Stimulated activated CD4-positive, alpha-beta T cell treated with anti-CD3 and anti-CD28 coated beads, Interleukin-1b, Interleukin-23, amount 100 ng/mL, for 1 hour (primary cell): Measurements from ENCODE around the gene FAT1.

ENCODE experiments used
- DNase-seq, 2 donors: peaks; one replicate each; pipeline ENCODE4 v3.0.0-alpha.2; 2020; ENCODE audit warnings: low read depth in 2 of 2

FAT1 gene

DNA sequence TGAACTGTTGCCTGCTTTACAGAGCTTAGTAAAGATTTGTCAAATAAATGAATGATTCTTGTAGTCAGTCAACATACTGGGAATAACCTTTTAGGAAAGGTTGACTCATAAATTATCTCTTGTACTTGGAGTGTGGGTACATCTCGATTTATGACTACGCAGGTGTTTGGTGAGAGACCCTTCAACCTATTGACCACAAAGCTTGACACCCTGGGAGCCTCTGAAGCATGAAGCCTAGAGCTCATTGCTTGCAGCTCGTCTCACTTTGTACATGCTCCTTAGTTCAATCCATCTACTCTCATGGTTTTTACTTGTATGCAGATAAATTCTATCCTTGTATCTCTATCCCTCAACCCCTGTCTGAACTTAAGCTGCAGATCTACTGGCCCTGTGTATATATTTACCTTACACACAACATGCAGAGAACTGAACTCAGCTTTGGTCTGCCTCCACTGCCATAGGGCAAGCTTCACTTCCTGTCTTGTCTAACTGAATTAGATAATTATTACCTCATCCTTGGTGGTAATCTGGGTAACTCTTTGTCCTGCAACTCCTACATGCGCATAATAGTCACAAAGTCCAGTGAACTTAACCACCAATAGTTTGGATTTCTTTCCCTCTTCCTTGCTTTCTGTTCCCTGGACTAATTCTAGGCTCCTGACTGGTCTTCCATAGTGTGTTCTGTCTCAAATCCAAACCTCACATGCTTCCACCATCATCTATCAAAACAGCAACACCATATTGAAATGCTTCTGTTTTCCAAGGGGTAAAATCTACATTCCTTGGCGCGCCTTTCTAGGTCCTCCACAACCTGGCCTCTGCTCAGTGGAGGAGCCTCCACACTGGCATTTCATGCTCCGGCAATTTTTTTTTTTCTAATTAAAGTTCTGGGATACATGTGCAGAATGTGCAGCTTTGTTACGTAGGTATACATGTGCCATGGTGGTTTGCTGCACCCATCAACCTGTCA lies 32.2 kb upstream of the FAT1 start:
- DNase-seq, result no peak

DNA sequence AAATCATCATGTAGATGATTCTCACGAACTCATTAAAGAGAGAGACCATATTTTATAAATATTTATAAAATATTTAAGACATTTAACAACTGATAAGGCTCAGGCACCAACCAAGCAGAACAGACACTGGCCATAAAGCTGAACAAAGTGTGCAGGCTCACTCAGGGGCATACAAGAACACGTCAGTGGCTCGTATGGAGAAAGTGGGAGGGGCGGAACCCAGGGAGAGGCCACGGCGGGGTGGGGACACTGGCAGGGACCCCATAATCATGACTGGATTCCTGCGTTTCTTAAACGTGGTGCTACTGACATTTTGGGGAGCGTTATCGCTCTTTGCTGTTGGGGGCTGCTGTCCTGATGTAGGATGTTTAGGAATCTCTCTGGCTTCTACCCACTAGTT lies 31.3 kb upstream of the FAT1 start:
- no peak for DNase-seq

DNA sequence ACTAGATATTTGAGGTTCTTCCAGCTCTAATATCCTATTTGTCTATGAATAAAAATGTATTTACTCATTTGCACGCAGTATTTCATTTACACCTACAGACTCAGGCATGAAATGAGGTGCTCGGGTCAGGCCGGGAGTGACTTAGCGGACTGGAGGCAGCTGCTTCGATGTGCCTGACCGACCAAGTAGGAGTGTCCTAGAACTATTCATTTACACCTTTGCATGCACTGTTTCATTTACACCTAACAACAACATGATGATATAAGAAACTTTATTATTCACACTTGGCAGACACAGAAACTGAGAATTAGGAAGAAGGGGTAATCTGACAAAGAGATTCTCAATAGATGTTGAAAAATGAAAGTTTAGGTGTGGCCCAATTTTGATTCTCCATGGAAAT lies 28.7 kb upstream of the FAT1 start:
- no peak for DNase-seq

DNA sequence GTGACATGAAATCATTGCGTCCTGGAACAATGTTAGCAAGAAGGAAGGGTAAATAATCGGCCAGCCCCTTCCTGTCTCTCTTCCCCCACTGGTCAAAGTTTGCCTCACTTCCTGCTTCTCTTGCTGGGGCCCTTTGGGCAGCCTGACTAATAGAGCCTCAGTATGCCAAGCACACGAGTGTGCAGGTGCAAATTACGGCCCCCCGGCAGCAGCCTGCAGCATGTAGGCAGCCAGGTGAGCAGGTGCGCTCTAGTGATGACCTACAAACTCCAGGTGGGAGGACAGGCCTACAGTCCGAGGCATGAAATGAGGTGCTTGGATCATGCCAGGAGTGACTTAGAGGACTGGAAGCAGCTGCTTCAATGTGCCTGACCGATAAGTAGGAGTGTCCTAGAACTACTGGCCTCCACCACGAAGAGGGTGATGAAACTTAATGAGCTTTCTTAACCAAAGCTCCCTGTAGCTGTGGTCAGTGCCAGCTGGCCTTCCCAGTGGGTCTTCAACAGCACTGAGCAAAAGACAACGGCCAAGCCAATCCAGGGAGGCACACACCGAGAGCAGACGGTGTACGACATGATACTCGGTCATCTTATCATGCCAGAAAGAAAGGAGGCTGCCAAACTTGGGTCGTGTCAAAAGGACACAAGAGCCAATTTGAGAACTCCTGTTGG lies 26.1 kb upstream of the FAT1 start:
- no peak for DNase-seq

DNA sequence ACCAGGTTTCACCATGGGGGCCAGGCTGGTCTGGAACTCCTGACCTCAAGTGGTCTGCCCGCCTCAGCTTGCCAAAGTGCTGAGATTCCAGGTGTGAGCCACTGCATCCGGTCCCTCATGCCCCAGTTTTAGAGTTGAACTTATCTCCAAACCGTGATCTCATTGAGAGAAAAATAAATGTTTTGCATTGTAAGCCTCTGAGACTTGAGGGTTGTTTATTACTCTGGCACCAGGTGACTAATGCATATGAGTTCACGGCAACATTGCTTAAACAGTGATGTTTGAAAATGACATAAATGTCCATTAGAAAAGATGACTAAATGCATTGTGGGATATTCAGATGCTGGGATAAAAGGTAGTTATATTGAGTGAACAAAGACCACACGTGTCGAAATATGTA lies 22.9 kb upstream of the FAT1 start:
- no peak for DNase-seq

DNA sequence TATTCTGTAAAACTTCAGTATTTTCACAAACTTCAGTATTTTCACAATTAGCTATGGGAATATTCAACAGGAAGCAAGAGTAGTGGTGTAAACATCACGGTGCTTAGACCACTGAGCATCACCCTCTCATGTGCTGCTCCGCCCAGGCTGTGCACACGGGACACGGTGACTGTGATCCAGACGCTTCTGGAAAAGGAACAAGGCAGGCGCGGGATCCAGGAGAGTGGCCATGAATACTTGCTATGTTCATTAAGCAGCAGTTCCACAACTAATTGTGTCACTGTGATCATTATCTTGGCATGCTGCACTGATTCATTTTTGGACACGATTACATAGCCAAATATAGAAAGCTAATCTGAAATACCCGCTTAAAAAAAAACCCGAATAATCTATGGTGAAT lies 19.6 kb upstream of the FAT1 start:
- no peak for DNase-seq

DNA sequence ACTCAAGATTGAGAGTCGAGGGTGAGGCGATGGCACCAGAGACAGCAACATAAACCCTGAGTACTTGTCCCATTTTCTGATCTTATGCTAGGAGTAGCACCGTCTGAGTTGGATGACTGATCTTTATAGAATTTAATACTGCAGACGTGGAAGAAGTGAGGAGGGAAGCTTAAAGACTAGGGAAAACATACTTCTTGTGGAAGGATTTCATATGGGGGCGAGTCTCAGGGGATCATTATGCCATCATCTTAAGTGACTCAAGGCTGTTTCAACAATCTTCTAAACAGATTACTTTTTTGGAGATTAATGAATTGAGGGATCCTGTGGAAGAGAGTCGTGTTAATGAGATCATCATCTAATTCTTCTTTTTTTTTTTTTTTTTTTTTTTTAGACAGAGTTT lies 17.2 kb upstream of the FAT1 start:
- DNase-seq, result no peak

DNA sequence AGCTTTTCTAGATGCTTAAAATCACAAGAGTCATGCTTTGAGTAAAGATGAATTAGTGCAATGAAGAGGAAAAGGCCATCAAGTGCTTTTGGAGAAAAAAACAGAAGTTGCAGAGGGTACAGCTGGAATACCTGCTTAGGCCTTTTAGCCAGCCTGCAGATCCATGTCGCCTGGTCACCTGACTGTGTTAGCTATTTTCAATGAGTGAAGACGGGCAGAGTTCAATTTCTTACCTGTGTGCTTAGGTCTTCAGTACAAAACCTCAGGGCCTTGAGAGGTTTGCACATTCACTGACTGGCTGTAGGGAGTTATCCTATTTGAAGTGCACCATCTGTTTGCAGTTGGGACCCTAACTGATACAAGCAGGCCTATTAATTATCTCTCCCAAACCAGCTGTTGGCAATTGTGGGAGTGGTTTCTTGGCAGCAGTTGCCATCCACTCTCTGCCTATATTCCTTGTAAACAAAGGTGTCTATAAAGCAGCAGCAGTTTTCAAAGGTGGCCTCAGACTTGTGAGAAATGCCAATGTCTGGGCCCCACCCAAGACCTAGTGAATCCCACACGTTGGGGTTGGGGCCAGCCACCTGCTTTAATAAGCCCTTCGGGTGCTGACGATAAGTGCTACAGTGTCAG lies 16.3 kb upstream of the FAT1 start:
- DNase-seq, result no peak

DNA sequence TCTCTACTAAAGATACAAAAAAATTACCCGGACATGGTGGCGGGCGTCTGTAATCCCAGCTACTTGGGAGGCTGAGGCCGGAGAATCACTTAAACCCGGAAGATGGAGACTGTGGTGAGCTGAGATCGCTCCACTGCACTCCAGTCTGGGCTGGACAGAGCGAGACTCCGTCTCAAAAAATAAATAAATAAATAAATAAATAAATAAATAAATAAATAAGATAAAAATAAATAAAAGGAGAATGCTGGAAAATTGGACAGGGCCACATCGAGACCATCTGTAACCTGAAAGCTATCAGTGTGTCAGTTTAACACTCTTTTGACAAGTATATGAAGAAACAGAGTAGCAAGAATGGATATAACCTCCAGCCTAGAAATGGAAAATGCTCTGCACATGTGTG lies 15.7 kb upstream of the FAT1 start:
- no peak for DNase-seq

DNA sequence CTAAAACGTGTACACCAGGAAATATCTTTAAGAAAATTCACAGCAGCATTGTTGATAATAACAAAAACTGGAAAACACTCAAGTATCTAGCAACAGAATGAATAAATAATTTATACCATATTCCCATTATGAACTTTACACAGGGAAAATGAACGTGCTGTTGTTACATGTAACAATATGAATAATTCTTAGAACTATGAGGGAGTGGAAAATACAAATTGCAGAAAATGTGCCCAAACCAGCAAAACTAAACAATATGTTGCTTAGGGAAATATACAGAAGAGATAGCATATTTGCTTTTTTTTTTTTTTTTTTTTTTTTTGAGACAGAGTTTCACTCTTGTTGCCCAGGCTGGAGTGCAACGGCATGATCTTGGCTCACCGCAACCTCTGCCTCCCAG lies 14.8 kb upstream of the FAT1 start:
- DNase-seq, result no peak

DNA sequence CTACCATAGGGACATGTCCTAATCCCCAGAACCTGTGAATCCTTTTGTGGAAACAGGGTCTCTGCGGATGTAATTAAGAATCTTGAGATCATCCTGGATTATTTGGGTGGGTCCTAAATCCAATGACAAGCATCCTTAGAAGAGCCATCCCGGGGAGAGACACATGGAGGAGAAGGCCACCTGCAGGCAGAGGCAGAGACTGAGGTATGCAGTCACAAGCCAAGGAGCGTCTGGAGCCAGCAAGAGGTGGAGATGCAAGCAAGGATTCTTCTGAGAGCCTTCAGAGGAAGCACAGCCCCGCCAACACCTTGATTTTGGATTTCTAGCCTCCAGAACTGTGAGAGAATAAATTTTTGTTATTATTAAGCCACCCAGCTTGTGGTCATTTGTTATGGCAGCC lies 13.8 kb upstream of the FAT1 start:
- DNase-seq, result no peak

DNA sequence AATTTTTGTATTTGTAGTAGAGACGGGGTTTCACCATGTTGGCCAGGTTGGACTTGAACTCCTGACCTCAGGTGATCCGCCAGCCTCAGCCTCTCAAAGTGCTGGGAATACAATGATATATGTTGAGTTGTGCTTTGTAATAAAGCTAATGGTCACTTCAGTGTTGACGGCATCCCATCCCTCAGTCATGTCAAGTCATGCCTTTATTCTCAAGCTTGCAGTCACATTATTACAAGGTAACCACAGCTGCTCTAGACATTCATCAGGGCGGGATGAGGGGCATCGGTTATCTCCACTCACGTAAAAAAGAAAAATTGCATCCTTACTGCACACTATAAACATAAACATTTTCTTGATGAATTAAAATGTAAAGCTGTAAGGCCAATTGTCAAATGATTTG lies 12.8 kb upstream of the FAT1 start:
- no peak for DNase-seq

DNA sequence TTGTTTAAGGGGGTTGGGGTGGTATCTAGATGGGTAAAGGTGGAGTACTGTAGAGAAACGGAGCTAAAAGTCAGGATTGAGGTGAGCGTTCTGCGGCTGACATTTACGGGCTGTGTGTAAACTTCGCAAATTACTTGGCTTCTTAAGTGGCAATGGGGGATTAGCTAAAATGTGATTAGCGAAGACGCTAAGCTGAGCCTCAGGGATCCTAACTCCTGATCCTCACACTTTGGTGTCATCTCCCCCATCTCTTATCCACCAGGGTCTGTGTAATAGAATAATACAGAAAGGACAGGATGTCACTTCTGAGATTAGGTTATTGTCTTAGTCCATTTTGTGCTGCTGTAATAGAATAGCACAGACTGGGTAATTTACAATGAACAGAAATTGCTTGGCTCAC lies 10.6 kb upstream of the FAT1 start:
- DNase-seq, result no peak

DNA sequence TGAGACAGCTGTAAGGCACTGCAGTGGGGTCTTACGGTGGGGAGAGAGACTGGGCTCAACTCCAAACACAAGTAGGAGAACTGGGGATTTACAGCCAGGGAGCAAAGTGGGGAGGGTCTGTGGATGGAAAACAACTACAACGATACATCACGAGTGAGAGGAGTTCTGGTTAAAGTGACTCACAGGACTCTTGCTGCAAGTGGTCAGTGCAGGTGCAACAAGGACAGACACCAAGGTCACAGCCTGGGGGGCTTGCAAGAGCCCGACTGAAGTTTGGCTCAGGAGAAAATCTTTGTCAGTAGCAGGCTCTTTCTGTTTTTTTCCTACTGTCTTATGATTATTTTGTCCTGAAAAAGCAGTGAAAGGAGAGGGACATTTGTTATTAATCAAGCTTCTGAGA lies 10.1 kb upstream of the FAT1 start:
- no peak for DNase-seq

DNA sequence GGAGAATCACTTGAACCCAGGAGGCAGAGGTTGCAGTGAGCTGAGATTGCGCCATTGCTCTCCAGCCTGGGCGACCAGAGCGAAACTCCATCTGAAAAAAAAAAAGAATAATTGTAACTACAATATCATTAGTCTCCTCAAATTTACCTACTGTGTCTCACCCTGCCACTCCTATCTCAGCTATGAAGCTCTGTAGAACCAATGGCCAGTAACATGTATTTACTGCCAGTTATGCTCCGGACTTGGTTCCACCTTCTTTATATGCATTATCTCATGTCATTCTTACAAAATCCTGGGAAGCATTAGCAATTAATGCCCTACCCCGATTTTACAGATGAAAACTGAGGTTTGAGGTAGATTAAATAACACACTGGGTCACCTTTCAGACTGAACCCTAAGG lies 7.0 kb upstream of the FAT1 start:
- no peak for DNase-seq

DNA sequence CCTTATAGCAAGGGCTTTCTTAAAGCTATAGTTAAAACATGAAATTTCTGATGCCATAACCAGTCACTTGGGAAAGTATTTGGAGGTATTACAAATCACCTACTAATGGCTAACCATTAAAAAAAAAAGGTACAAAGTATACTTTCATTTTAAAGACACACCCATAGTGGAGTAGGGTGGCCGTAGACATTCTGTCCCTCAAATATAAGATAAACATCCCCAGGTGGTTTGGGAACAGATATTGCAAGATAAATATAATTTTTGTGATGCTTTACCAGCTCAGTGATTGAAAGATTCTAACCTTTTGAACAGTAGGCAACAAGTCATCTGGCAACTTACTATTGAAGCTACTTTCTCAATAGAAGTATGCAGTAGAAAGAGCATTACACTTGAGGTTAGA lies 6.2 kb upstream of the FAT1 start:
- no peak for DNase-seq

DNA sequence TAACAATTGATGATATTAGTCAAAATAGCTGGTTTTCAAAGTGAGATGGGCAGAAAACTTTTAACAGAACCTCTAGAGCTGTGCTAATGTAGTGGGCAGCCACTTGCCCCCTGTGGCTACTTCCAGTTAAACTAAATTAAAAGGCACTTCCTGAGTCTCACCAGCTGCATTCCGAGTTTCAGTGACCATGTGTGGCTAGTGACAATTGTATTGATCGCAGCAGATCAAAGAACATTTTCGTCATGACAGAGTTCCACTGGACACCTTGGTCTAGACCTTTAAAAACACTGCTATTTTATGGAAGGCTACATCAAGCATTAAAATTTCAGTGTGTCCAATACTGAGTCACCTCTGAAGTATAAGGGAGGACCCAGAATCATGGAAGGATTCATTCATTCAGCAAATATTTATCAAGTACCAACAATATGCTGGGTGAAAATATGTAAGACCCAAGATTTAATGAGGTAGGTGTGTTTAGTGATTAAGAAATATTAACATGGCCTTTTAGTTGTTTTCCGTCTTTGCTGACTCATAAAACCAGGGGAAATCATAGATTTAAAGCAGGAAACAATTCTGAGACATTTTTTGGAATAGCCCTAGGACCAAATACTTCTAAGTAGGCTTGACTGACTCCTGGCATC lies 5.1 kb upstream of the FAT1 start:
- DNase-seq, result no peak

DNA sequence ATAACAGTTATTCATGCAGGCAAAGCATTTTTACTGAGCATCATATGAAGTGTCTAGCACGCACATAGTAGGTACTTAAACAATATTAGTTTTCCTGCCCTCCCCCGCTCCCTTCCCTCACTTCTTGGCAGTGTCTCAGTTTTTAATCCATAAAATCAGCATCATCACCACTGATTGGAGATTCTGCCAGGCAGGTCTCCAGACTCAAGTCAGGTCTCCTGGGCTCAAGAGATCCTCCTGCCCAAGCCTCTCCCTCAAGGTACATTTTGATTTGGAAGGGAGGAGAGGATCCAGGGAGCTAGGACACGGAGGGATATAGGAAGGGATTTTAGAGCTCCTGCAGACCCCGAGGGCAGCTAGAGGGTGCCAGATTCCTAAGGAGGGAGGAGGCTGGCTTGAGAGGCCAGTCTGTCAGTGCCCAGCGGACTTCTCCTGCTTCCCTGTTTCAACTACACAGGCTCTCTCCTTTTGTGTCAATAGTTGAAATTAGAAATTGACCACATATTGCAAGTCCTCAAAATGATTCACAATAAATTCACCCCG lies 4.4 kb upstream of the FAT1 start:
- DNase-seq, result no peak

DNA sequence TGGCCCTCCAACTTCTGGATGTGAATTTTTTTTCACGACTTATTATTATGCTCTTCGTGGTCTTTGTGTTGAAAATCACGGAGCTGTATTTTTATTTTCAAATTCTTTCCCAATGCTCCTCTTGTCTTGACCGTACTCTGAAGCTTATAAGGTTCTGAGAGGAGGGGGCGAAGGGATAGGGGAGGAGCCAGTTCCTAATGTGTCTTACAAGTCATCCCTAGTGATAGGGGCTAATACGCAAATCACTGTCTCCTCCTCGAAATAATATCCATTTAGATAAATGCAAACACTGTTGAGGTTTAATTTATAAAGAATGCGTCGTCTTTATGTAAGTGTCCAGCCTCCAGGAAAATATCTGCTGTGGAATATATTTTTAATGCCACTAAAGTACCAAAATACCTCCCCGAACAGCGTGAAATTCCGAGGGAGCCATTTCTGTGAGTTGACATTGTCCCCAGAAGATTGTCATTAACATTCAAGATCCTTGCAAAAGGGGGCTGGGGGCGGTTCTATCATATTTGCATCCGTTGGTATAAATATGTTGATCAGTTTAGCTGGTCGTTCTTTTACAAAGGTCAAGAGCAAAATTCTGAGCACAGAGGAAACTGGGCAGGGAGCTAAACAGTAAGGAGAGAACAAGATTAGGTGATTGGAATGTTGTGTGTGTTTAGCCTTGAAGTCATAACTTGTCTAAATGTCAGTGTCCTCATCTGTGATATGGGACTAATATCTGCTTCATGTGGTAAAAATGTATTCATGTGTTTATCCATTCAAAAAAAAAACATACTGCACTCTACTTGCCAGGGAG lies 3.7 kb upstream of the FAT1 start:
- no peak for DNase-seq

DNA sequence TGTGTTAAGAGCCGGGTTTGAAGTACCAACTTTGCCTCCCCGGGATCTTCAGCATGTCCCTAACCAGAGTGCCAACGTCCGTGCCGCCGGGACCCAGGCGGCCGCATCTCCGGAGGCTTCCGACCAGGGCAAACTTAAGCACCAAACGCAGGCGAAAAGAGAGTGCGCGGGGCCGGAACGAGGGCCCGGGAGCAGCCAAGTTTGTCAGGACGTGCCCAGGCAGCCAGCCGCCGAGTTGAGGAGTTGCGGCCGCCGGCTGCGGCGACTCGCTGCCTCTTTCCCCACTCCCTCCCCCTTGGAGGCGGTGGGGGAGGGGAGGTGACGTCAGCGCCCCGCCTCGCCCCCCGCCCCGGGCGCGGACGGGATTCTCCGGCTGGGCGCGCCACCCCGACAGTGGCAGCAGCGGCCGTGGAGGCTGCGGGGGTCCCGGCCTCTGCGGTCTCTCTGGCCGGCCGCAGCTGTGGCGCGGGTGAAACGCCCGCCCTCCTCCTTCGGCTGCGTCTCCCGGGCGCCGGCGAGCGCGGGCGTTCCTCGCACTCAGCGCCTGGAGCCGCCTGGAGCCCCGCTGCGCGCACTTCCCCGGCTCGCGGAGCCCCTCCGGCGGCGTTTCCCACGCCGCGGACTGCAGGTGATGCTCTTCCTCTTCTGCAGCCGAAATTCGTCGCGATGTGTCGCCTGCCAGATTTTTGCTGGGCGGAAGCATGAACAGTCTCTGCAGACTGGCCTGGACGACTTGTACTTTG lies 2.9 kb upstream of the FAT1 start:
- DNase-seq, result no peak
